ENCODE results near the gene NELL1.

The NELL1 gene

DNA sequence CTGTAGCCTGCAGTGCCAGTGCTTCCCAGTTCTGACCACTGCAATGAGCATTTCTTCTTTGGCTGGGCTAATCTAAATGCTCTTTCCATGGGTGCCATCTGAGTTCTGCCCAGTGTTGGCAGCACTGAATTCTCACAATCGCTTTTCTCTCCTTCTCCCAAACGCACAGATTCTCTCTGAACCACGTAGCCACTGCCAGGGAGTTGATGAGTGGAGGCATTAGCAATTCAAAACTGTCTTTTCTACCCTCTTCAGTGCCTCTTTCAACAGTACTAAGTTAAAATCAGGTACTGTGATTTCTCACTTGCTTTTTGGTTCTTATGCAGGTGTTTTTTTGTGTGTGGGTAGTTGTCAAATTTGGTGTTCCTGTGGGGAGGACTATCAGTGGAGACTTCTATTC lies 778.5 kb downstream of the NELL1 start:
- no peak for DNase-seq

DNA sequence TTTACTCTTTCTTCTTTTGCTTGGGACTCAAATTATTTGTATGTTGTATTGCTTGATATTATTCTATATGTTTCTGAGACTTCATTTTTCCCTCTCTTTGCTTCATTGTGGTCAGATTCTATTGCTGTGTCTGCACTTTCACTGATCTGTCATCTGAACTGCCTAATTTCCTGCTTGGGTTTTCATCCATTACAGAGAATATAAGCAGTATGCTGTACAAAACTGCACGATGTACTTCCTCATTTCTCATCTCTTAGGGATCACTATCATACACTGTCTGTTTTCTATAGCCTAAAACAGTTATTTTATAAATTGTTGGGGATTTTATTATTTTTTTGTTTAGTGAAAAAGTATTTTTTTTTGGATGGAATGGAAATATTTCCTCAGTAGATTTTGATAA lies 786.8 kb downstream of the NELL1 start:
- DNase-seq, result no peak

DNA sequence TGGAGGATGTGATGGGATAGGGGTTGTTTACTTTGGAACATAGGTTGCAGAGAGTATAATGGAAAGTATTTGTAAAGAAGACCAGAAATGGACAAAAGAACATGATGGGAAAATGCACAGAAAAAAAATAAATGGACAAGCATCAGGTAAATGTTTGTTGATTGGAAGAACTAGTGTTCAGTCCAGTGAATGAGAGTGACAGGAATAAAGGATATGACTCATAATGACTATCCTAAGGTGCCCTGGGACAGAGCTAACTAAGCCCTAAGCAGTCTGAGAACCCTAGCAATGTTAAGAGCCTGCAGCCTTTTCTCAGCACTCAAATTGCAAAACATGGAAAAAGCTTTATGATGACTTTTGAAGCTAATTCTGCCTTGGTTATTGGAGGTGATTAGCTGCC lies 790.7 kb downstream of the NELL1 start:
- DNase-seq, result no peak

DNA sequence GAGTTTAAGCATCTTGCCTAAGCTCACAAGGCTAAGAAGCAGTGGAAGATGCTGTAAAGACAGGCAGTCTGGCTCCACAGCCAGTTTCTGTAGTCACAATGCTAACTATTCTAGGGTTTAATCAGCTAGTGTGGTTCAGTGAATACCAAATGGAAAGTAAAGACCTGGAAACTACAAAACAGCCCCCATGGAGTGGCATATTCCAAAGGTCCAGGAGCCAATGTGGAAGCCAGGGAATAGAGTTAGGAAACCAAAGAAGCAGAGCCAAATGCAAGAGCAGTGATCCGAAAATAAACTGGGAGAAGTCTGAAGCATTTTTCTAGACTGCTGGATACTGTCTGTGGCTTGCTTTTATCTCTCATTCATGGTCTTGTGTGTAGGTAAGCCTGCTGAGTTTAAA lies 792.3 kb downstream of the NELL1 start:
- DNase-seq, result no peak

DNA sequence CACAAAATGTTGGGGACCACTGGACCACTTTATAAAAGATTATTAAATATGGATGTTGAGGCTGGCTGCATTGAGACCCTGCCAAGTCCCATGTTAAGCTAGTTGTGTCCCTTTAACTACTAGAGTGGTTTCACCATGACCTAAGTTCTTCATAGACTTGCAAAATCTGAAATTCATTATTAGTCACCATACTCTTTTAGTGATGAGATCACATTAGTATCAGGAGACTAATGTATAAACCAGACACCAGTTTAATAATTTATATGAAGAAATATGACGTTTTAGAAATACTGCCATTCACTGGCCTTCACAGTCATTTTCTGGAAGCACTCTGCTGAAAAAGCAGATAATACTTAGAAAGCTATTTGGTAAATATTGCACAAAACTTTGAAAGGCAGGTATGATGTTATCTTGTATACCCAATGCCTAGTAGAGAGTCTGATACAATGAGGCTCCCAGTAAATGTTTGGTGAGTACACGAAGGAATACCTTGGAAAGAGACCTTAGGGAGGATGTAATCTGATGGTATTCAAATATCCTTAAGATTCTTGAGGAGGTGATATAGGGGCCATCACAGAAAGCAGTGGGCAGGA lies 795.3 kb downstream of the NELL1 start:
- DNase-seq, result no peak

DNA sequence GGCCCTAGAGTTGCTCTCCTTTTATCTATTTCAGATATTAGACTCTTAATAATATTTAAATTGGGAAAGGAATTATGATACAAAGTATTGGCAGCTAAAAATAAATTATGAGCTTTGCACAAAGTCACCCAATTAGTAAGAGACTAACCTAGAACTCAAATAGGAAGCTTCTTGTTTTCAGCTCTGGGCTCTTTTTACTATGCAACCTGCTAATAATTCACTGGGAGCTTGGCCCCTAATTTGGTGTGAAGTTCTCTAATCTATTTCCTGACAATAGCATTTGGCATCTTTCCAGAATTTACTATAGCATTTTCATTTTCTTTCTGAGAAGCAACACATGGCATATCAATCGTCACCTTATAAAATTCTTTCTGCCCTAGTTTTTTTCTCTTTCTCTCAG lies 795.8 kb downstream of the NELL1 start:
- DNase-seq, result no peak

DNA sequence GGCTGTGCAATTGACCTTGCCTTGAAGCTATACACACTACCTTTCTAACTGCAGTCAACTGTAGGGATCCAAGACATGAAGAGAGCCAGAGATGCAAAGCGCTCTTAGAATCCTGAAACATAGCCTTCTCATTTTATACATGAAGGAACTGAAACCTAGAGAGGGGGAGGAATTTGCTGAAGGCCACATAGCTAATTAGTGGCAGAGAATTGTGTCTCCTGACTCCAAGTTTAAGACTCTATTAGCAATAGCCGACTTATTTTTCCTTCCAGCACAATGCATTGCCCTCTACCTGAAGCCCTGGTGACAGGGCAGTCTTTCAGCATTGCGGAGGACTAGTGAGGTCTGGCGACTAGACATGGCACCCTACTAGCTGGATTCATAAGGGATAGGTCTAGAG lies 796.5 kb downstream of the NELL1 start:
- no peak for DNase-seq

DNA sequence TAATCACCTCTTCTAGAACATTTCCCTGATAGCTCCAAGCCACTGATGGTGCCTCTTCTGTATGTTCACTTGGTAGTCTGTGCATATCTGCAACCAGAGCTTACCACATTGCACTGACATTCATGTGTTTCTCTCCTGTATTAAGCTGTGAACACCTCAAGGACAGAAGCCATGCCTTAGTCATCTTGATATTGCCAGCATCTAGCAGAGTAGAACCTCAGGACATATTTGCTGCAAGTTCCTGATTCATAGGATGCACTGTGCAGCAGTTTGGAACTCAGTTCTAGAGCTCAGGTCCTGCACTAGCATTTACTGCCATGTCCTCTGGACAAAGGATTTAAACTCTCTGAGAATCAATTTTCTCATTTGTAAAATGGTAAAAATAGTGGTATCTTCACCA lies 801.1 kb downstream of the NELL1 start:
- DNase-seq, result no peak

DNA sequence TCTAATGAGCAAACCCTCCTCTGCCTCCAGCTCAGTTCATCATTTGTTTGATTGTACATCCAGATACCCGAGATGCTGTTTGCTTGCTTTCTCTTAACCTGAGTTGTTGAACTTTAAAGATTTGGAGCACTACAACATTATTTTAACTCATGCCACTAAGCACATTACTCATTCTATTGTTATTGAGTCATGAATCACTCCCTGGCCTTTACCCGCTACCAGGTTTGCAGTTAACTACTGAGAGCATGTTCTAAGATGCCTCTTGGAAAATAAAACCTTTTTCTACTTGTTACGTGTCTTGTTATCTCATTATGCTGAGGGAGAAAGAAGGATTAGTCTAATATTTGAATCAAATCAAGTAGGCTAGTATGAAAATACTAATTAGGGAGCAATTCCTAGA lies 802.9 kb downstream of the NELL1 start:
- DNase-seq, result no peak

DNA sequence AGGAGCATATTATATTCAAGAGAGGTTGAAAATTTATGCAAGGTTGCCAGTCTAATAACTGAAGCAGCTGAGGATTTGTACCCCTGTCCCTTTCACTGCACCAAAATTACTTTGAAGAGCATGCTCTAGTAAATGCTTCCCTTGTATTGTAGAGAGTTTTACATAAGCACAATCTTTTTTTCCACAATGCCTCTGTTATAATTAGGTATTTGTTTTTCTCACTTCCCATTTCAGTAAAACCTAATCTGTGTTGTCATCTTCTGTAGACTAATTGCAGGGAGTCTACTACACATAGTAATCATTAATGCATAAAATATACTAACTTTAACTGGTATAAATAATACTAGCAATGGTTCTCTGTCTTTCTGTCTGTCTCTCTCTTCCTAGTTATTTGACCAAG lies 805.1 kb downstream of the NELL1 start:
- DNase-seq, result no peak

DNA sequence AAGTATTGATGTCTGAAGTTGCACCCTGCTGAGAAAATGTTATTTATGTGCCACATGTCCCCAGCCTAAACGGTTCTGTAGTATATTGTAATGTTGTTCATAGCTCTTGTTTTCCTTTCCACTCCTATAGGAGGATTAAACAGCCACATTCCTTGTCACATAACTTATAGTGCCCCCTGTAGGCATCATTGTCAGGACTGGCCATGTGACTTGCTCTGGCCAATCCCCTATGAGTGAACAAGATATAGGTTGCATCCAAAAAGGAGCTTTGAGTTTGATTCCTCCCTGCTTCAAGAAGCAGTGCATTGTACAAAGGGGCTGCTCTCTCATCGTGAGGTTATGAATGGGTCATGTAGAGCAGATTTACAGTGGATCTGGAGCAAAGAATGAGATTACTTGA lies 805.9 kb downstream of the NELL1 start:
- DNase-seq, result no peak

DNA sequence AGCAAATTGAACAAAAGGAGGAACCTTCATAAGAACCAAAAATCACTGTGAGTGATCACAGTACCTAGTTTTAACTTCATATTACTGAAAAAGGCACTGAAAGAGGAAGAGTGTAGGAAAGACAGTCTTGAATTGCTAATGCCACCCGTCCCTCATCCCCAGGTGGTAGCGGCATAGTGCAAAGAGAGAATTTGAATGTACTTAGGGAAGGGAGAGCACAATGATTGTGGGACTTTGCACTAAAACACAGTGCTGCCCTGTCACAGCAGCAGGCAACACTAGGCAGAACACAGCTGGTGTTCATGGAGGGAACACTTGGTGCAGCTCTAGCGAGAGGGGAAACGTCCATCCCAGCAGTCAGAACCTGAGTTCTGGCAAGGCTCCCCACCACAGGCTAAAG lies 807.2 kb downstream of the NELL1 start:
- no peak for DNase-seq

DNA sequence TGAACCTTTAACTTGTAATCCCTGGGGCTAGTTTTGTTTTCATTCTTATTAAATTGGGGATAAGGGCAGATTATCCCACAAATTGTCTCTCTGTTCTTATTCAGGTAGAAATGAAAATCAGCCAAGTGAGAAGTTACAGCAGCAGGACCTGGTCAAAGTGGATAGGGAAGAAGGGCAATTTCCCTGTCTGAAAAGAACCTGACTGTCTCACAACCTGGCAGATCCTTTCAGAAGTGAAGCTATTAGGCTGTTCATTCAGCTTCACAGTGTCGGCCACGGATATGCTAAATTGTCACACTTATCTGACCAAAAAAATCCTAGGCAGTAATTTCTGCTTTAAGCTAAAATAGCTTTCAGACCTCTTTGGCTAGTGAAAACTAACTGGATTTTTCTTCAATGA lies 810.9 kb downstream of the NELL1 start:
- no peak for DNase-seq

DNA sequence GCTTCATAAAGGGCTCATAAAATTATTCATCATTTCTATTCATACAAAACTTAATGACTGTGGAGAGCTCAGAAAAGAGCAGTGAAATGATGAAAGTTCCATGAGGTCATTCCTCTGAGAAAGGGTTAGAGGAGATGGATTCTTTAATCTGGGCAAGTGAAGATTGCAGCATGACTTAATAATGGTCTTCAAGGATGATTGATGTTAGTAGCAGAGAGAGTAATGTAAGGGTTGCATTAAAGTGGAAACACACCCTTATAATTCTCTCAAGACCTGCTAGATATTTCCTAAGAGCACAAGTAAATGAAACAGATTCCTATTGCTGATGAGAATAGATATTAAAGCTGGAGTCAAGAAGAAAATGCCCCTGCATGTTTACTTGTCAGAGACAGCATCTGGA lies 811.9 kb downstream of the NELL1 start:
- DNase-seq, result no peak

DNA sequence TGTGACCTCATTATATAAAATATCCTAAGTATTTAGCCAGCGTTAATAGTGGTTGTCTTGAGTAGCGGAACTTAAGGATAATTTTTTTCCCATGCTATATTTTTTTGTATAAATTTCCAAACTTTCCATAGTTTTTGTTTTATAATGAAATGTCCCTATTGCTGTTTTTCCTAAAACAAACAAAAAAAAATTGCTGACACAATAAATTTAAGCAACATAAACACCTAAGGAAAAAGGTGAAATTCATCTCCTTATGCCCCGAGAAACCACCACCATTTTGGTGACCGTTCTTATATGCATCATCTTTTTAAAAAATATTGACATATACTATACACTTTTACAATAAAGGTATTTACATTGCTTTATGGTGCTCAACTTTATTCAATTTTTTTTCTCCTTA lies 814.7 kb downstream of the NELL1 start:
- DNase-seq, result no peak

DNA sequence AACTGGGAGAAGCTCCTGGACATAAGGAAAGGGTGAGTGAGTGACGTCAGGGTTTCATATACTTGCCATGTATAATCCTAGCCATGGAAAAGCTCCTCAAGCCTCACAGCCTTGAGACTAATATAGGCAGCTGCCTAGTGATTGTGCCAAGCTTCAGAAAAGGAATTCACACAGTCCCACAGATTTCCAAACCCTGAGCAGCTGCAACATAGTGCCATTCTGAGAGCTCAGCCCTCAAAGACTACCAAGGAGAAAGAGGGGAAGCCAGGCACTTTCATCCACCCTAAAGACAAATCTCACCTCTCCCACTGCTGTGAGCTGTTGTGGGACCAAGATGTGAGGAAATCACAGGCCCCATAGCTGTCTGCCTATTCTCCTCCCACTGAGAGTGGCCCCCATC lies 815.6 kb downstream of the NELL1 start:
- DNase-seq, result no peak

DNA sequence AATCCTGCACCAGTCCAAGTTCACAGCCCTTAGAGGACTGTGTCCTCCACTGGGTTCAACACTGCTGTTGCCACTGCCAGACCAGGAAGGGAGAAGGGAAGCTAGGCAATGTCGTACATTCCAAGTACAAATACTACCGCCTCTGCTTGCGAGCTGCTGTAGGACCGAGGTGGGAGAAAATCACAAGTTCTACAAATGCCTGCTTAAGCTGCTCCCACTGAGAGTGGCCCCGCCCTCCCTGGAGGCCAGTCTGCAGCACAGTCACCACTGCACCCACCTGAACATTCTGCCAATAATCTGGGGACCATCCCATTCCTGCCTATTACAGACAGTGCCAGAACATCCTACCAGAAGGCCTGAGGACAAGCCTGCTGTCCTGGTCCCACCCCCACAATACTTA lies 816.0 kb downstream of the NELL1 start:
- DNase-seq, result no peak

DNA sequence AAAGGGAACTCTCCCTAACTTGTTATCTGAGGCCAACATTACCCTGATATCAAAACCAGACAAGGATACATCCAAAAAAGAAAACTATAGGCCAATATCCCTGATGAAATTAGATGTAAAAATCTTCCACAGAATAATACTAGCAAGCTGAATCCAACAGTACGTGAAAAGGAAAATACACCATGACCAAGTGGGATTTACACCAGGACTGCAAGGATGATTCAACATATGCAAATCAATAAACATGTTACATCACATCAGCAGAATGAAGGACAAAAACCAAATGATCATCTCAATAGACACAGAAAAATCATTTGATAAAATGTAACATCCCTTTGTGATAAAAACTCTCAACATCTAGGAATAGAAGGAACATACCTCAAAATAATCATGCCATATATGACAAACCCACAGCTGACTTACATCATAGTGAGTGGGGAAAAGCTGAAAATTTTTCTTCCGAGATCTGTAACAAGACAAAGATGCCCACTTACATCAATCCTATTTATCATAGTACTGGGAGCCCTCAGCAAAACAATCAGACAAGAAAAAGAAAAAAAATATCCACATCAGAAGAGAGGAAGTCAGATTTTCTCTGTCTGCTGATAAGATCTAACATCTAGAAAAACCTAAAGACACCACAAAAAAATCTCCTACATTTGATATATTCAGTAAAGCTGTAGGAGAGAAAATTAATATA lies 820.2 kb downstream of the NELL1 start:
- no peak for DNase-seq

DNA sequence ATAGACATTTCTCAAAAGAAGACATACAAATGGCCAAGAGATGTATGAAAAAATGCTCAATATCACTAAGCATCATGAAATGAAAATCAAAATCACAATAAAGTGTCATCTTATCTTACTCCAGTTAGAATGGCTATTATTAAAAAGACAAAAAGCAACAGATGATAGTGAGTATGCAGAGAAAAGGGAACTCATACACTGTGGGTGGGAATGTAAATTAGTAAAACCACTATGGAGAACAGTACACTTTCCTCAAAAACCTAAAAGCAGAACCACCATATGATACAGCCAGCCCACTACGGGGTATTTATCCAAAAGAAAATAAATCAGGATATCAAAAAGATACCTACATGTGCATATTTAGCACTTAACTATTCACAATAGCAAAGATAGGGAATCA lies 823.5 kb downstream of the NELL1 start:
- DNase-seq, result no peak

DNA sequence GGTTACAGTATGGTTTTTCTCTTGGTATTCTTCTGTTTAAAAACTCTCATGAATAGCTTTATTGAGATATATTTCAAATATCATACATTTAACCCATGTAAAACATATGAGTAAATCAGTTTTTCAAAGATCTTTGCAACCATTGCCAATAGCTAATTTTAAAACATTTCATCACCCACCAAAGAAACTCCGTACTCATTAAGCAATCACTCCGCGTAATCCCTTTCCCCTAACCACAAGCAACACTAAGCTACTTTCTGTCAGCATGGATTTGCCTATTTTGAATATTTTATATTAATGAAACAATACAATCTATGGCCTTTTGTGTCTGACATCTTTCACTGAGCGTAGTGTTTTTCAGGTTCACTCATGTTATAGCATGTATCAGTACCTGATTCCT lies 825.6 kb downstream of the NELL1 start:
- DNase-seq, result no peak

DNA sequence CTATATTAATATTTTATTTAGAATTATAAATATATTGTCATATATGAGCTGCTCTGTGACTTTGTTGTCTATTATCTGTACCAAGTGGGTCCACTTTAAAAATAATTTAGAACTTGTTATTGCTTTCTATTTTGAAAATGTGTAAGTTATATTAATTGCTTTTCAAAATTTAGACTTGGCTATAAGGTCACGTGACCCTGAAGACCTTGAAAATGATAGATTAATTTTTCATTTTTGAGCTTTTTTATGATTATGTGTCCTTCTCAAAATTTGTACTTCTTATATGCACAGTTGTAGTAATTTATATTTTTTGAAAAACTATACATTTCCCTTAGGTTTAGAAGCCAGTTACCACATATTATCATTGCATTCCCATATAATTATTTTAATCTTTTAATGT lies 826.5 kb downstream of the NELL1 start:
- no peak for DNase-seq

DNA sequence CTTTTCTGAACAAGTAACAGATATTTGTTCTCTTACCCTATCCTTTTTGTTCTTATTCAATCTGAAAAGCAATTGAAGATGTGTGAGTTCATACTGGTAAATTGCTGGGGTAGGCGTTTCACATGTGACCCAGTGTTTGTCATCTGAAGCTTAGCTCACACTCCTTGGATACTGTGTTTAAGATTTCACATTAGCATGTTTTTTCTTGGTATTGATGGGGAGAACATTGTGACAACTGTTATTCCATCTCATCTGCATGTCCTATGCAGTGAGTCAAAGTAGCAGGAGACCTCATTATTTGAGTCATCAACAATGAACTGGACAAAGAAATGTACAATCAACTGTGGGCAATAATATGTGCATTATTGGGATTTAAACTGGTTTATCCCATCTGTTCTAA lies 831.9 kb downstream of the NELL1 start:
- DNase-seq, result no peak

DNA sequence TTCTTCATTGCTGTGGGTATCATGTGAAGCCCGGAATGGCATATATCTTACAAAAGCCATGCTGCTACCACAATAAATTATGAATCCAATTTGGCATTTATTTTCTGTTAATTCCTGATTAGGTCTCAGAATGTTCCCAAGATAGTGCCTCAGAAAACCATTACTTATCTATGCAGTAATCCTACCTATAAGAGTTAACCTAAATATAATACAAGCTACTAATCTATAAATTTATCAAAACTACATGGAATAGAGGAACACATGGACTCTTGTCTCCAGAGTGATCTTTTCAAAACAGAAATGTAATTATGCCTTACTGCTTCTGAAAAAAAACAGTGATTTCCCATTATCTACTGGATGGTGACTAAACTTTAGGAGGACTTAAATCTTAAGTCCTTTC lies 835.7 kb downstream of the NELL1 start:
- no peak for DNase-seq

DNA sequence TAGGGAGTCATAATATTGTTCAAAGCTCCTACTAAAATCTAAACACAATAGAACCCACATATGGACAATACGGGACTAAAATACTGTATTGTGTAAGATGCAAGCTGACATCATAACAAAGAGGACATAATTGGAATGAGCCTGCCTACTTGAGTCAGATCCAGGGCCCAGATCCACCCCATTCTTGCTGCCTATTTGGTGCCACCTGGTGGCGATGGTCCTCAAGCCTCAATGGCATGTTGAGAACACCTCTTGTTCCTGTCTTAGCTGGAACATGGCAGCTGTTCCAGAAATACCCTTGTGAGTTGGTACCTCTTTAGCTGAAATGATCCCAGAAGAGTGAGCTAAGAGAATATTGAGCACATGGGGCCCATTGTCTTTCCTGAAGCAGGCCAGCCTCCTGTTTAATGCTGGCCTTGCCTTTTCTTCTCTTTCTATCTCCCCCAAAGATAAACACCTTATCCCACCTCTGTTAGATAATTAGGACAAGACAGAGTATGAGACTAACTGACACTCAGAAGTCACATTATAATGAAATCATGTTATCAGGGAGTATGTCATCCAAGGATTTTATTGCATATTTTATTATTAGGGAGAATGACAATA lies 842.6 kb downstream of the NELL1 start:
- DNase-seq, result peak; percentile 38 to 77

DNA sequence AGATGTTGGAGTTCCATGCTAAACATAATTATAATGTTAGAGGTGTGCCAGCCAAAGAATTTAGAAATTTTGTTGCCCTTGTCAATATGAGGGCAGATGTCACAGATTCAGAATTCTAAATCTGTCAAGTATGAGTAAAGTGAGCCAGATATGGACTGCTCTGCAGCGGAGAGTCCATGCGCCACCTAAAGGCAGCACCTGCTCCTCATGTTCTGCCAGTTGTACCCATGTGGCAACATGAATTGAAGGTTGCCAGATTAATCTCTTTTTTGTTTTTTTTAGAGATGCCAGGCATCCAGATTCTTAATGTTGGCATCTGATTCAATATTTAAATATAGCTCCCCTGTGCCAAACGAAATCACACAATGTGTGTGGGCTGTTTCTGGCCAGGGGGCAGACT lies 844.9 kb downstream of the NELL1 start:
- no peak for DNase-seq

All from NCI-H187 (cell line).